ENCODE results near the gene APPBP2. TPM values are rescaled to one million over a fixed set of nuclear protein-coding genes. Genes with fewer than 3 reads are reported as not detected.

APPBP2 gene
- total RNA-seq, 1 donor = 69.1 TPM

- DNase-seq (ENCODE audit: low read depth) = no peak
- no peak overlapping the region for H3K4me3 ChIP-seq (ENCODE audit: low read depth, low read length)
- TF ChIP-seq CTCF (IDR thresholded peaks at IDR 0.05; ENCODE audit: insufficient read depth, low read depth, low read length) = no peak
Measured at GRCh38 chr17:60401819-60402218, 124.2 kb downstream of the APPBP2 start.

- TF ChIP-seq CTCF (IDR thresholded peaks at IDR 0.05; ENCODE audit: insufficient read depth, low read depth, low read length) = no peak
- no peak for DNase-seq (ENCODE audit: low read depth)
- no peak overlapping the region for H3K4me3 ChIP-seq (ENCODE audit: low read depth, low read length)
Measured at GRCh38 chr17:60398227-60398959, 127.6 kb downstream of the APPBP2 start.

- no peak for DNase-seq (ENCODE audit: low read depth)
- TF ChIP-seq CTCF (IDR thresholded peaks at IDR 0.05; ENCODE audit: insufficient read depth, low read depth, low read length) = no peak
- no peak overlapping the region for H3K4me3 ChIP-seq (ENCODE audit: low read depth, low read length)
Measured at GRCh38 chr17:60396412-60396811, 129.6 kb downstream of the APPBP2 start.

- no peak for TF ChIP-seq CTCF (IDR thresholded peaks at IDR 0.05; ENCODE audit: insufficient read depth, low read depth, low read length)
- no peak for DNase-seq (ENCODE audit: low read depth)
- H3K4me3 ChIP-seq (ENCODE audit: low read depth, low read length) = no peak overlapping the region
Measured at GRCh38 chr17:60395508-60396065, 130.5 kb downstream of the APPBP2 start.

GRCh38 chr17:60393840-60394723 is 132.0 kb downstream of the APPBP2 start:
- no peak for DNase-seq (ENCODE audit: low read depth)
- H3K4me3 ChIP-seq (ENCODE audit: low read depth, low read length) = no peak overlapping the region
- no peak for TF ChIP-seq CTCF (IDR thresholded peaks at IDR 0.05; ENCODE audit: insufficient read depth, low read depth, low read length)

Small RNA genes within 50 kb of the gene (small RNA-seq; reads per million reads assigned to genes)
- not detected for gene AC011921.2

Other genes with a start within 250 kb of the APPBP2 start
- gene USP32, start 134.1 kb downstream of the APPBP2 start, total RNA-seq = 78.9 and 95.4 TPM in 2 replicates
- gene CHCT1, start 103.8 kb downstream of the APPBP2 start, total RNA-seq = not detected in 2 replicates
- 10.3 and 15.5 TPM in 2 replicates for gene PPM1D, start 74.0 kb upstream of the APPBP2 start, total RNA-seq
- 21.3 and 23.7 TPM in 2 replicates for gene BCAS3, start 151.6 kb upstream of the APPBP2 start, total RNA-seq